HG02759 (cell line): ENCODE measurements around the gene IYD.
"Not testable (repeated sequence)": the region's sequence is repeated elsewhere in the genome, so short reads cannot be mapped to it uniquely, and the experiment has no call there.

Experiments
- ATAC-seq: cut with Tn5 transposase; IDR thresholded peaks from one replicate; pipeline ENCODE4 v1.9.1; 2021; ENCODE audit warnings: mild to moderate bottlenecking, moderate library complexity; ENCODE audit not compliant: unreplicated experiment

The IYD gene

GRCh38 chr6:150349546-150349945, 19.3 kb upstream of the IYD start:
- ATAC-seq: no peak

- ATAC-seq: no peak
Observed at GRCh38 chr6:150352321-150353296, 16.2 kb upstream of the IYD start.

- no peak for ATAC-seq
Observed at GRCh38 chr6:150353445-150353844, 15.4 kb upstream of the IYD start.

GRCh38 chr6:150354754-150355571, 13.8 kb upstream of the IYD start:
- ATAC-seq: no peak

GRCh38 chr6:150355932-150356331, 12.9 kb upstream of the IYD start:
- ATAC-seq: no peak

GRCh38 chr6:150361876-150362275, 6.9 kb upstream of the IYD start:
- ATAC-seq: no peak

- no peak for ATAC-seq
Observed at GRCh38 chr6:150363733-150364132, 5.1 kb upstream of the IYD start.

- ATAC-seq: no peak
Observed at GRCh38 chr6:150366118-150366778, 2.6 kb upstream of the IYD start.

GRCh38 chr6:150369408-150369807, 596 bp downstream of the IYD start:
- ATAC-seq: no peak

GRCh38 chr6:150370112-150370511, 1.3 kb downstream of the IYD start:
- ATAC-seq: no peak

- no peak for ATAC-seq
Observed at GRCh38 chr6:150371356-150371755, 2.5 kb downstream of the IYD start.

GRCh38 chr6:150372051-150372450, 3.2 kb downstream of the IYD start:
- ATAC-seq: no peak

GRCh38 chr6:150373260-150373701, 4.5 kb downstream of the IYD start:
- no peak for ATAC-seq

GRCh38 chr6:150374346-150374745, 5.5 kb downstream of the IYD start:
- ATAC-seq: not testable (repeated sequence)

GRCh38 chr6:150377211-150377781, 8.5 kb downstream of the IYD start:
- ATAC-seq: no peak

GRCh38 chr6:150380256-150380655, 11.4 kb downstream of the IYD start:
- no peak for ATAC-seq

- no peak for ATAC-seq
Observed at GRCh38 chr6:150382171-150382570, 13.4 kb downstream of the IYD start.

GRCh38 chr6:150391414-150391813, 22.6 kb downstream of the IYD start:
- no peak for ATAC-seq

- ATAC-seq: no peak
Observed at GRCh38 chr6:150391890-150392289, 23.1 kb downstream of the IYD start.

- no peak for ATAC-seq
Observed at GRCh38 chr6:150392452-150393220, 23.8 kb downstream of the IYD start.
